ENCODE measurements around the gene CBX1. TPM values are rescaled to one million over a fixed set of nuclear protein-coding genes. Genes with fewer than 3 reads are reported as not detected.

CBX1 gene
- polyA plus RNA-seq, 2 of the 4 experiments (the other 2 are of a cell fraction) = 84.4 to 173 TPM

GRCh38 chr17:48023400-48024148 is 77.7 kb downstream of the CBX1 start:
- no peaks in the 10 kb centered on the region for H3K9me3 ChIP-seq
- no peak for TF ChIP-seq ZSCAN20 (CRISPR knock-in tag; IDR thresholded peaks at IDR 0.05)
- TF ChIP-seq, protein P1, sequence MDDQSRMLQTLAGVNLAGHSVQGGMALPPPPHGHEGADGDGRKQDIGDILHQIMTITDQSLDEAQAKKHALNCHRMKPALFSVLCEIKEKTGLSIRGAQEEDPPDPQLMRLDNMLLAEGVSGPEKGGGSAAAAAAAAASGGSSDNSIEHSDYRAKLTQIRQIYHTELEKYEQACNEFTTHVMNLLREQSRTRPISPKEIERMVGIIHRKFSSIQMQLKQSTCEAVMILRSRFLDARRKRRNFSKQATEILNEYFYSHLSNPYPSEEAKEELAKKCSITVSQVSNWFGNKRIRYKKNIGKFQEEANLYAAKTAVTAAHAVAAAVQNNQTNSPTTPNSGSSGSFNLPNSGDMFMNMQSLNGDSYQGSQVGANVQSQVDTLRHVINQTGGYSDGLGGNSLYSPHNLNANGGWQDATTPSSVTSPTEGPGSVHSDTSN (IDR thresholded peaks at IDR 0.05) = peak; percentile 91
- TF ChIP-seq GATA3 (IDR thresholded peaks at IDR 0.05; ENCODE audit: borderline replicate concordance) = 0 out of 2 replicates have a peak, but pooled peaks have one; percentile 1
- no peak for TF ChIP-seq EHMT2 (IDR thresholded peaks at IDR 0.05; ENCODE audit: low read depth)
- TF ChIP-seq, protein P2, sequence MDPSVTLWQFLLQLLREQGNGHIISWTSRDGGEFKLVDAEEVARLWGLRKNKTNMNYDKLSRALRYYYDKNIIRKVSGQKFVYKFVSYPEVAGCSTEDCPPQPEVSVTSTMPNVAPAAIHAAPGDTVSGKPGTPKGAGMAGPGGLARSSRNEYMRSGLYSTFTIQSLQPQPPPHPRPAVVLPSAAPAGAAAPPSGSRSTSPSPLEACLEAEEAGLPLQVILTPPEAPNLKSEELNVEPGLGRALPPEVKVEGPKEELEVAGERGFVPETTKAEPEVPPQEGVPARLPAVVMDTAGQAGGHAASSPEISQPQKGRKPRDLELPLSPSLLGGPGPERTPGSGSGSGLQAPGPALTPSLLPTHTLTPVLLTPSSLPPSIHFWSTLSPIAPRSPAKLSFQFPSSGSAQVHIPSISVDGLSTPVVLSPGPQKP (IDR thresholded peaks at IDR 0.05; ENCODE audit: low read depth, low read length) = no peak
- no peak for TF ChIP-seq FOSL2 (IDR thresholded peaks at IDR 0.05)
- 0 out of 2 replicates have a peak, but pooled peaks have one; percentile 18 for TF ChIP-seq FOSL2 (CRISPR knock-in tag; IDR thresholded peaks at IDR 0.05)
- TF ChIP-seq, protein P3, sequence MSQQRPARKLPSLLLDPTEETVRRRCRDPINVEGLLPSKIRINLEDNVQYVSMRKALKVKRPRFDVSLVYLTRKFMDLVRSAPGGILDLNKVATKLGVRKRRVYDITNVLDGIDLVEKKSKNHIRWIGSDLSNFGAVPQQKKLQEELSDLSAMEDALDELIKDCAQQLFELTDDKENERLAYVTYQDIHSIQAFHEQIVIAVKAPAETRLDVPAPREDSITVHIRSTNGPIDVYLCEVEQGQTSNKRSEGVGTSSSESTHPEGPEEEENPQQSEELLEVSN (IDR thresholded peaks at IDR 0.05; ENCODE audit: borderline replicate concordance, low read depth) = peak; percentile 86
- TF ChIP-seq JUN (IDR thresholded peaks at IDR 0.05) = peak; percentile 41 to 76
- no peak for TF ChIP-seq CBX2 (IDR thresholded peaks at IDR 0.05; ENCODE audit: borderline replicate concordance, low read depth)
- TF ChIP-seq HOXB5 (CRISPR knock-in tag; IDR thresholded peaks at IDR 0.05) = peak; percentile 100
- no peak for TF ChIP-seq RARB (CRISPR knock-in tag; IDR thresholded peaks at IDR 0.05)
- TF ChIP-seq BCL3 (IDR thresholded peaks at IDR 0.05) = peak; percentile 87; the same call in 2 of the 3 replicates
- TF ChIP-seq MYC (IDR thresholded peaks at IDR 0.05; ENCODE audit: borderline replicate concordance, low read length) = peak; percentile 91; the same call in 1 of the 2 replicates
- TF ChIP-seq ATOH8 (CRISPR knock-in tag; IDR thresholded peaks at IDR 0.05; ENCODE audit: low read depth) = no peak
- TF ChIP-seq NFE2L2 (conservative IDR thresholded peaks at IDR 0.05; ENCODE audit: low read length) = no peak
- TF ChIP-seq TP53 (CRISPR knock-in tag; IDR thresholded peaks at IDR 0.05) = no peak; the same call in 1 of the 2 replicates
- TF ChIP-seq TFCP2L1 (CRISPR knock-in tag; IDR thresholded peaks at IDR 0.05) = no peak
- TF ChIP-seq RAD21 (conservative IDR thresholded peaks at IDR 0.05 in 1 of 2, IDR thresholded peaks at IDR 0.05 in 1 of 2) = 0 out of 5 replicates have a peak, but pooled peaks of 1 of the 2 experiments have one; percentile 13
- 0 out of 2 replicates have a peak, but pooled peaks have one; percentile 20 for TF ChIP-seq EHF (CRISPR knock-in tag; IDR thresholded peaks at IDR 0.05)
- TF ChIP-seq USF2 (IDR thresholded peaks at IDR 0.05) = peak; percentile 53
- TF ChIP-seq POLR2A (IDR thresholded peaks at IDR 0.05; ENCODE audit: low read length) = peak; percentile 79
- TF ChIP-seq MAX (IDR thresholded peaks at IDR 0.05) = peak; percentile 94
- TF ChIP-seq FOSB (CRISPR knock-in tag; IDR thresholded peaks at IDR 0.05) = no peak
- H3K4me1 ChIP-seq = peaks cover 27% of the 10 kb centered on the region
- H3K27ac ChIP-seq = peak overlapping the region; percentile 71 to 88
- CTCF ChIA-PET = interaction anchor here (0.6 to 18.5 kb wide), 10 partner anchors 9 to 576 kb away, joined by 3 to 766 read pairs (median 4); partner anchors contain the start of gene CDK5RAP3
- H3K4me2 ChIP-seq = peak overlapping the region; percentile 84
- 2% methylated on average over 22 of the region's 54 CpGs for WGBS (ENCODE audit: missing lambda C conversion rate)
- DNase-seq (ENCODE audit: low read depth in 1 of 2, low spot score in 1 of 2) (peak; percentile 91), ATAC-seq (peak; percentile 62 to 74), FAIRE-seq (no peak)
- peak overlapping the region; percentile 43 for H3K4me3 ChIP-seq
- POLR2A ChIA-PET = interaction anchor here (0.6 to 0.7 kb wide), 2 partner anchors 77 to 165 kb away, joined by 3 read pairs; no protein-coding TSS in a partner anchor

Data from A549 (cell line).